Stomach (tissue), 9 donors: ENCODE results near the gene APLNR. TPM values are rescaled to one million over a fixed set of nuclear protein-coding genes. Genes with fewer than 3 reads are reported as not detected.
A peak's percentile ranks its signal among the peaks of the same experiment; 100 is the strongest.

Experiments used
- DNase-seq, 2 donors: peaks; one replicate each; pipeline versions ENCODE4 v3.0.0 to v3.0.0-alpha.2; 2013 to 2019
- H3K27ac ChIP-seq, 5 donors: fragments of 200-600 bp in 4 of 5; sonication (generic) in 4 of 5; one replicate each; pipeline ENCODE4 v1.5.1; 2013 to 2019; ENCODE audit warnings: mild to moderate bottlenecking in 1 of 5, moderate library complexity in 1 of 5
- H3K27me3 ChIP-seq, 3 donors: fragments of 200-600 bp; sonication (generic); one replicate each; pipeline ENCODE4 v1.5.1; 2017 to 2019; ENCODE audit warnings: mixed run types in 1 of 3
- H3K36me3 ChIP-seq, 4 donors: fragments of 200-600 bp; sonication (generic); 1 replicate in 3 of 4; 2 replicates in 1 of 4; pipeline ENCODE4 v1.5.1; 2016 to 2019
- H3K4me1 ChIP-seq, 4 donors: fragments of 200-600 bp; sonication (generic); one replicate each; pipeline ENCODE4 v1.5.1; 2016 to 2019
- H3K4me3 ChIP-seq, 4 donors: fragments of 200-600 bp; sonication (generic) in 3 of 4; one replicate each; pipeline ENCODE4 v1.5.1; 2016 to 2019; ENCODE audit warnings: mild to moderate bottlenecking in 1 of 4
- H3K9me3 ChIP-seq, 4 donors: fragments of 200-600 bp; sonication (generic); one replicate each; pipeline ENCODE4 v1.5.1; 2016 to 2019
- EP300 ChIP-seq: sonication (generic); formaldehyde crosslinking; IDR thresholded peaks from one replicate; pipeline ENCODE4 v1.6.1; 2017; ENCODE audit warnings: antibody characterized with exemption
- POLR2A ChIP-seq, 4 donors: fragments of 450-650 bp; IDR thresholded peaks; one replicate each; pipeline ENCODE4 v1.6.1; 2016; ENCODE audit warnings: antibody characterized with exemption in 4 of 4, control low read depth in 2 of 4, mild to moderate bottlenecking in 1 of 4, moderate library complexity in 1 of 4
- POLR2AphosphoS5 ChIP-seq, 3 donors: sonication (generic); formaldehyde crosslinking; IDR thresholded peaks; one replicate each; pipeline ENCODE4 v1.6.1; 2016; ENCODE audit warnings: antibody characterized with exemption in 3 of 3
- WGBS, 5 donors: extraction: QIAGEN DNeasy Blood & Tissue Kit in 3 of 5; methylation state at CpG; one replicate each; pipeline versions ENCODE4 v1.1.5 to v1.1.7; 2013 to 2018; 5-methylcytosine and 5-hydroxymethylcytosine counted together
- intact Hi-C: fragments of 100-400 bp; cut with DNase I; formaldehyde crosslinking; loops from one replicate; pipeline ENCODE4 v1.15.1; 2023; ENCODE audit warnings: low total_unique reads
- polyA plus RNA-seq, 3 donors: library from polyadenylated mRNA; stranded (reverse); fragments of 200-250 nt; gene quantifications; one replicate each; pipeline ENCODE4 v1.2.3, GENCODE V29; 2013
- total RNA-seq, 5 donors: library from RNA; depleted of rRNA; stranded (reverse); fragments of >200 nt; gene quantifications; one replicate each; pipeline versions ENCODE4 v1.1.0 to v1.2.3, GENCODE V29; 2014 to 2016
- TF ChIP-seq, protein P1 (sequence below), 7 experiments: fragments of 450-650 bp in 4 of 7; fragments of 200-600 bp in 3 of 7; sonication (generic) in 3 of 7; IDR thresholded peaks; one replicate each; pipeline ENCODE4 v1.5.1; 2016 to 2019; ENCODE audit warnings: antibody characterized with exemption in 7 of 7, control low read depth in 2 of 7, mild to moderate bottlenecking in 1 of 7
- donor health status: healthy with polysubstance abuse.
- donor health status: Bipolar disorder and iron deficiency.
- donor health status: healthy.

APLNR gene
- total and polyA plus RNA-seq, 8 donors: 0.43 to 12.1 (median 1.7) TPM; not detected in 2

DNA sequence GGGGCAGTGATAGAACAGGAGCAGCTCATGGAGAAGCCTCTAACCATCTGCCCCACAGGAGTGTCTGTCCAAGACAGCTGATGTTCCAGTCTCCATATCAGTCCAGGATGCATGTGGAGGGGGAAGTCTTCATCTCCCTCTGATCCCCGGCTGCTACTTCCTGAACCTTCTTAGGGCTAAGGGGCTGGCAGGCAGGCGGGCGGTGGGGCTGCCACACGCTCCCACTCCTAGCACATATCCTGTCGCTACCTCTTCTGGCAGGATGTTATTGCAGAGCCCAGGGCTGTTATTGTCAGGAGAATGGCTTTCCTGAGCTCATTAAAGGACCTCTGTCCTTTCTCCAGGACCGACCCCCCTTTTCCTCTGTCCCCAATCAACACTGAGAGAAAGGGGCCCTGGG is 29.9 kb downstream of the APLNR start:
- Histone ChIP-seq H3K9me3 (no peaks in the 10 kb centered on the region), H3K27ac (no peak overlapping the region), H3K4me1 (peaks cover 0 to 24% (median 3%) of the 10 kb centered on the region in 4 donors), H3K4me3 (no peak overlapping the region), H3K27me3 (peaks cover 0 to 8% (median 0%) of the 10 kb centered on the region in 3 donors), H3K36me3 (no peaks in the 10 kb centered on the region)
- TF ChIP-seq POLR2A (IDR thresholded peaks at IDR 0.05): no peak
- TF ChIP-seq EP300: no peak
- no peak for TF ChIP-seq POLR2AphosphoS5 (IDR thresholded peaks at IDR 0.05)
- TF ChIP-seq, protein P1, sequence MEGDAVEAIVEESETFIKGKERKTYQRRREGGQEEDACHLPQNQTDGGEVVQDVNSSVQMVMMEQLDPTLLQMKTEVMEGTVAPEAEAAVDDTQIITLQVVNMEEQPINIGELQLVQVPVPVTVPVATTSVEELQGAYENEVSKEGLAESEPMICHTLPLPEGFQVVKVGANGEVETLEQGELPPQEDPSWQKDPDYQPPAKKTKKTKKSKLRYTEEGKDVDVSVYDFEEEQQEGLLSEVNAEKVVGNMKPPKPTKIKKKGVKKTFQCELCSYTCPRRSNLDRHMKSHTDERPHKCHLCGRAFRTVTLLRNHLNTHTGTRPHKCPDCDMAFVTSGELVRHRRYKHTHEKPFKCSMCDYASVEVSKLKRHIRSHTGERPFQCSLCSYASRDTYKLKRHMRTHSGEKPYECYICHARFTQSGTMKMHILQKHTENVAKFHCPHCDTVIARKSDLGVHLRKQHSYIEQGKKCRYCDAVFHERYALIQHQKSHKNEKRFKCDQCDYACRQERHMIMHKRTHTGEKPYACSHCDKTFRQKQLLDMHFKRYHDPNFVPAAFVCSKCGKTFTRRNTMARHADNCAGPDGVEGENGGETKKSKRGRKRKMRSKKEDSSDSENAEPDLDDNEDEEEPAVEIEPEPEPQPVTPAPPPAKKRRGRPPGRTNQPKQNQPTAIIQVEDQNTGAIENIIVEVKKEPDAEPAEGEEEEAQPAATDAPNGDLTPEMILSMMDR (IDR thresholded peaks at IDR 0.05): no peak
- peak in 1 of 2 donors; percentile 27 for DNase-seq
- 65 to 89% (median 79%) methylated on average over 2 to 6 of the region's 6 CpGs for WGBS, 5 donors
- intact Hi-C loops: no loop called here

DNA sequence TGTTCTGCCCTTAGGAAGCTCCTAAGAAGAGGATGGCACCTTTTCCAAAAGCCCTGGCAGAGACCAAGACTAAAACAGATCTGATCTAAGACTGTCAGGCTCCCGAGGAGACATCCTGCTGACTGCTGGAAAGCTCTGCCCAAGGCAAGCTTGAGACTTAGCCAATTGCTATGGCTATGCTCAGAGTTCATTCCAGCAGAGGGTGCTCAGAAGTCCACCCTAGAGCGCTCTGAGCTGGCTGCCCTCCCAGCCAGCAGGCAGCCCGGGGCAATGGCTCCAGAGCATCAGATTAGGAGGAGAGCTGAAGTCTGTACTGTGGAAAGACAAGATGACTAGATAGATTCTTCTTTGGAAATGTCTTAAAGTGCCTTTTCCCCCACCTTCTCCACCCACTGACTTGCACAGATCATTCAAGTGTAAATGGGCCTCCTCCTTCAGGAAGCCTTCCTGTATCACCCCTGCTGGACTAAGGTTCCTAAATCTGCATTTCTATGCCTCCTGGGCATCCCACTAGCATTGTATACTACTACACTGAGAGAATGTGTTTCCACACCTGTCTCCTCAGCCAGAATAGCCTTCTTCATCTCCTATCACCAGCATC is 31.9 kb downstream of the APLNR start:
- Histone ChIP-seq H3K9me3 (no peaks in the 10 kb centered on the region), H3K36me3 (no peaks in the 10 kb centered on the region), H3K4me3 (no peak overlapping the region), H3K27ac (peak overlapping the region in 1 of 5 donors; percentile 26), H3K27me3 (peaks cover 0 to 10% (median 0%) of the 10 kb centered on the region in 3 donors), H3K4me1 (peaks cover 0 to 24% (median 3%) of the 10 kb centered on the region in 4 donors)
- WGBS, 5 donors: 25 to 45% (median 32%) methylated on average over 3 of the region's 3 CpGs
- intact Hi-C loops: no loop called here
- DNase-seq: no peak
- TF ChIP-seq POLR2AphosphoS5 (IDR thresholded peaks at IDR 0.05): no peak
- no peak for TF ChIP-seq EP300
- TF ChIP-seq POLR2A (IDR thresholded peaks at IDR 0.05): no peak
- TF ChIP-seq, protein P1 (IDR thresholded peaks at IDR 0.05): no peak

DNA sequence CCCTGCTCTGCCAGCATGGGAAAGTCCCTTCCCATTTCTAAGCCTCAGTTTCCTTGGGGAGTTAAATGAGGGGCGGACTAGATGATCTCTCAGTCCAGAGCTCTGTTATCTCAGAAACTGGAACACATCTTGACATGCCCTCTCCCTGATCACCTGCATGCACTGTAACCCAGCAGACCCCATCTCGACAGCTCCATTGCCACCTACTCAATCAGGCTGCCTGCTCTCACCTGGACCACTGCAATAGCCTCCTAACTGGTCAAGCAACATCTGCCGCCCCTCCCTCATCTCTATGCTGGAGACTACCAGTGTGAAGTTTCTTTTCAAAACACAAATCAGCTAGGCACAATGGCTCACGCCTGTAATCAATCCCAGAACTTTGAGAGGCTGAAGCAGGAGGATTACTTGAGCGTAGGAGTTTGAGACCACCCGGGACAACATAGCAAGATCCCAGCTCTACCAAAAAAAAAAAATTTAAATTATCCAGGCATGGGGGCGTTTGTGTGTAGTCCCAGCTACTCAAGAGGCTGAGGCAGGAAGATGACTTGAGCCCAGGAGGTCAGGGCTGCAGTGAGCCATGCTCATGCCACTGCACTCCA is 33.1 kb downstream of the APLNR start:
- Histone ChIP-seq H3K36me3 (no peaks in the 10 kb centered on the region), H3K4me1 (peaks cover 0 to 24% (median 3%) of the 10 kb centered on the region in 4 donors), H3K4me3 (no peak overlapping the region), H3K27ac (peak overlapping the region in 1 of 5 donors; percentile 47), H3K9me3 (no peaks in the 10 kb centered on the region), H3K27me3 (peaks cover 0 to 10% (median 0%) of the 10 kb centered on the region in 3 donors)
- no peak for DNase-seq
- intact Hi-C loops: no loop called here
- TF ChIP-seq EP300 (no peak), POLR2AphosphoS5 (IDR thresholded peaks at IDR 0.05) (no peak), POLR2A (IDR thresholded peaks at IDR 0.05) (no peak)
- TF ChIP-seq, protein P1 (IDR thresholded peaks at IDR 0.05): no peak
- WGBS, 5 donors: 62 to 73% (median 64%) methylated on average over 7 of the region's 7 CpGs

DNA sequence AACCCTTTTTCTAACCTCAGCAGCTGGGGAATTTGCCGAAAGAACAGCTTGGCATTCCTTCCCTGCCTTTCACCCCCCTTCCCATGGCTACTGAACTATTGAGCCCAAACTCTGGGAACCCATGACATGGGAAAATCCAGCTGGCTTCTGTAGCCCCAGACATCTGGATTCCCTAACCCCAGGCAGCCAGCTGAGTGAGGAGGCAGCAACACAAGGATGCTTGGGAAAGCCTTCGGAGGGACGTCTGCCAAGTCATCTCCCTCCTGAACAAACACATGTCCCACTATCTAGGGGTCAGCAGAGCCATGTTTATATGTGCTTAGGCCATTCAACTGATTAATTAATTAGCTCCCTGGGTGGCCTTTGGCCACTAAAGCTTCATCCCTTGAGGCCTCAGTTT is 33.7 kb downstream of the APLNR start:
- Histone ChIP-seq H3K9me3 (no peaks in the 10 kb centered on the region), H3K36me3 (no peaks in the 10 kb centered on the region), H3K27me3 (peaks cover 0 to 10% (median 0%) of the 10 kb centered on the region in 3 donors), H3K27ac (peak overlapping the region in 1 of 5 donors; percentile 47), H3K4me3 (no peak overlapping the region), H3K4me1 (peaks cover 0 to 24% (median 3%) of the 10 kb centered on the region in 4 donors)
- intact Hi-C loops: no loop called here
- DNase-seq: peak; percentile 33 to 90
- WGBS, 5 donors: 22 to 39% (median 23%) methylated on average over 2 to 3 of the region's 3 CpGs
- TF ChIP-seq, protein P1 (IDR thresholded peaks at IDR 0.05): no peak
- TF ChIP-seq POLR2AphosphoS5 (IDR thresholded peaks at IDR 0.05): peak in 2 of 3 donors; percentile 7 to 42
